ENCODE measurements around the gene DDX50. TPM values are rescaled to one million over a fixed set of nuclear protein-coding genes. Genes with fewer than 3 reads are reported as not detected.

The DDX50 gene
- total RNA-seq, 2 donors from 2014 or later = 22.6 to 24.1 TPM

- Histone ChIP-seq H3K27ac (no peak overlapping the region), H3K9me3 (no peaks in the 10 kb centered on the region), H3K9ac (ENCODE audit: low read depth in 2 of 2, low read length in 2 of 2) (no peak overlapping the region), H3K4me3 (no peak overlapping the region), H3K4me1 (no peaks in the 10 kb centered on the region), H3K36me3 (peaks cover 16% of the 10 kb centered on the region), H3K27me3 (no peaks in the 10 kb centered on the region)
- DNase-seq = no peak
- intact Hi-C loops (cut with DNase I) = no loop called here
- TF ChIP-seq CTCF (IDR thresholded peaks at IDR 0.05) = no peak
Observed at GRCh38 chr10:68981074-68981473, 80.0 kb downstream of the DDX50 start.

- H3K4me3 ChIP-seq = no peak overlapping the region
- no peaks in the 10 kb centered on the region for H3K9me3 ChIP-seq
- no peak for TF ChIP-seq CTCF (IDR thresholded peaks at IDR 0.05)
- intact Hi-C loops (cut with DNase I) = no loop called here
- H3K27me3 ChIP-seq = no peaks in the 10 kb centered on the region
- H3K36me3 ChIP-seq = peaks cover 16% of the 10 kb centered on the region
- no peak for DNase-seq
- H3K27ac ChIP-seq = no peak overlapping the region
- no peaks in the 10 kb centered on the region for H3K4me1 ChIP-seq
- H3K9ac ChIP-seq (ENCODE audit: low read depth in 2 of 2, low read length in 2 of 2) = no peak overlapping the region
Observed at GRCh38 chr10:68982389-68982788, 81.3 kb downstream of the DDX50 start.

GRCh38 chr10:68987611-68988010, 86.5 kb downstream of the DDX50 start:
- Histone ChIP-seq H3K4me1 (peaks cover 5% of the 10 kb centered on the region), H3K36me3 (peaks cover 2% of the 10 kb centered on the region), H3K4me3 (no peak overlapping the region), H3K9ac (ENCODE audit: low read depth in 2 of 2, low read length in 2 of 2) (no peak overlapping the region), H3K9me3 (no peaks in the 10 kb centered on the region), H3K27me3 (no peaks in the 10 kb centered on the region), H3K27ac (no peak overlapping the region)
- no peak for TF ChIP-seq CTCF (IDR thresholded peaks at IDR 0.05)
- DNase-seq = no peak
- intact Hi-C loops (cut with DNase I) = no loop called here

- Histone ChIP-seq H3K9me3 (no peaks in the 10 kb centered on the region), H3K27ac (peak within 1 kb of the TSS; percentile 75), H3K27me3 (no peaks in the 10 kb centered on the region), H3K4me3 (peak within 1 kb of the TSS; percentile 91), H3K36me3 (no peaks in the 10 kb centered on the region), H3K4me1 (peaks cover 5% of the 10 kb centered on the region), H3K9ac (ENCODE audit: low read depth in 2 of 2, low read length in 2 of 2) (peak within 1 kb of the TSS; percentile 89 to 95)
- peak; percentile 22 for TF ChIP-seq CTCF (IDR thresholded peaks at IDR 0.05)
- intact Hi-C loops (cut with DNase I) = no loop called here
- DNase-seq = peak; percentile 97
Observed at GRCh38 chr10:68988530-68989316, 87.6 kb downstream of the DDX50 start, which contains the start of gene KIFBP. TSS of gene KIFBP (plus strand) at chr10:68988803. CDS start at chr10:68988833, 30 bp downstream.

GRCh38 chr10:68989317-68989990, 88.3 kb downstream of the DDX50 start:
- H3K4me3 ChIP-seq = peak overlapping the region; percentile 91
- H3K9me3 ChIP-seq = no peaks in the 10 kb centered on the region
- no peak for DNase-seq
- no peak for TF ChIP-seq CTCF (IDR thresholded peaks at IDR 0.05)
- no peaks in the 10 kb centered on the region for H3K36me3 ChIP-seq
- H3K27me3 ChIP-seq = no peaks in the 10 kb centered on the region
- intact Hi-C loops (cut with DNase I) = no loop called here
- peak overlapping the region; percentile 89 to 95 for H3K9ac ChIP-seq (ENCODE audit: low read depth in 2 of 2, low read length in 2 of 2)
- peaks cover 5% of the 10 kb centered on the region for H3K4me1 ChIP-seq
- H3K27ac ChIP-seq = peak overlapping the region; percentile 75

All from colonic mucosa (tissue), 4 donors.